Coronary artery (tissue), 2 donors: Measurements from ENCODE around the gene LIPH.
A peak's percentile ranks its signal among the peaks of the same experiment; 100 is the strongest.

Experiments
- DNase-seq: peaks from one replicate; pipeline ENCODE4 v3.0.0-alpha.2; 2017; ENCODE audit warnings: low spot score
- H3K27ac ChIP-seq, 2 donors: fragments of 200-600 bp; sonication (generic); one replicate each; pipeline ENCODE4 v1.5.1; 2016 to 2019
- H3K4me3 ChIP-seq: fragments of 200-600 bp; sonication (generic); 2 replicates; pipeline ENCODE4 v1.5.1; 2016; ENCODE audit warnings: mild to moderate bottlenecking, moderate library complexity
- TF ChIP-seq, protein P1 (sequence below): fragments of 200-600 bp; sonication (generic); IDR thresholded peaks from one replicate; pipeline ENCODE4 v1.5.1; 2019; ENCODE audit warnings: antibody characterized with exemption

Gene LIPH

DNA sequence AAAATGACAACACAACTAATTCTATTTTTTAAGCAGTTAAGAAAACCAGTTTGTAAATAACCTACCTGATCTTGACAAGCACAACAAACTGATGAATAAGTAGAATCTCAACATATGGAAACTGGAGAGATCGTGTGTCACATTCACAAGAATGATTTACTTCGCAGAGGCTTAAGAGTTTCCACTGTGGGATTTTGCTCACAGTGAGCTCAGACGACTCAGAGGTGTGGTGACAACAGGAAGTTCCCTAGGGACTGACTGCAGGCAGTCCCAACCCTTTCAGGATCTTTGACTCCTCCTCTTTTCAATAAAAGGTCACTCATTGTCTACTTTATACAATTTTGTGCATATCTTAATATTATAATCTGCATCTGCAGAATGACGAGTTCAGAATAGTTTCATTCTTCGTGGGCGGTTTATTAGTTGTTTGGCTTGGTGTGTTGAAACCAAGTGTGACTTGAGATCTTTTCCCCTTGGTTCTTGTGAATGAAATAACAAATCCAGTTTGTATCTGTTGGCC, at the start of gene LIPH:
LIPH (minus strand) TSS at position 231 of the 520 bp plus-strand sequence; CDS start at position 114, 117 bp downstream.
- TF ChIP-seq, protein P1, sequence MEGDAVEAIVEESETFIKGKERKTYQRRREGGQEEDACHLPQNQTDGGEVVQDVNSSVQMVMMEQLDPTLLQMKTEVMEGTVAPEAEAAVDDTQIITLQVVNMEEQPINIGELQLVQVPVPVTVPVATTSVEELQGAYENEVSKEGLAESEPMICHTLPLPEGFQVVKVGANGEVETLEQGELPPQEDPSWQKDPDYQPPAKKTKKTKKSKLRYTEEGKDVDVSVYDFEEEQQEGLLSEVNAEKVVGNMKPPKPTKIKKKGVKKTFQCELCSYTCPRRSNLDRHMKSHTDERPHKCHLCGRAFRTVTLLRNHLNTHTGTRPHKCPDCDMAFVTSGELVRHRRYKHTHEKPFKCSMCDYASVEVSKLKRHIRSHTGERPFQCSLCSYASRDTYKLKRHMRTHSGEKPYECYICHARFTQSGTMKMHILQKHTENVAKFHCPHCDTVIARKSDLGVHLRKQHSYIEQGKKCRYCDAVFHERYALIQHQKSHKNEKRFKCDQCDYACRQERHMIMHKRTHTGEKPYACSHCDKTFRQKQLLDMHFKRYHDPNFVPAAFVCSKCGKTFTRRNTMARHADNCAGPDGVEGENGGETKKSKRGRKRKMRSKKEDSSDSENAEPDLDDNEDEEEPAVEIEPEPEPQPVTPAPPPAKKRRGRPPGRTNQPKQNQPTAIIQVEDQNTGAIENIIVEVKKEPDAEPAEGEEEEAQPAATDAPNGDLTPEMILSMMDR, result no peak
- DNase-seq, result no peak
- H3K27ac ChIP-seq, result no peak within 1 kb of the TSS
- H3K4me3 ChIP-seq, result peak within 1 kb of the TSS; percentile 1

DNA sequence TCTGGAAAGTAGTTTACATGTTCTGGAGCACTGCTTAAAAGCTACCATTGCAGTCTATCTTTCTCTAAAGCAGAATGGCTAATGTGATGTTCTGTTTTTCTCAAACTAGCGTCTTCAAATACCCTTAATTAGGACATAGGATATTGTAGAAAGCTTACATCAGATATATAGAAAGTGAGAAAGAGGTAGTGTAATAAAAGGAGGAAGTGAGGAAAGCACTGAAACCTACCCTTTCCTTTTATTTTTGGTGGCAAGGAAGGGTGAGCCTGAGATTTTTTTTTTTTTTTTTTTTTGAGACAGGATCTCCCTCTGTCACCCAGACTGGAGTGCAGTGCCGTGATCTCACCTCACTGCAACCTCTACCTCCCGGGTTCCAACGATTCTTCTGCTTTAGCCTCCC, 43.1 kb upstream of the LIPH start:
- no peak overlapping the region for H3K4me3 ChIP-seq
- H3K27ac ChIP-seq, result no peak overlapping the region
- TF ChIP-seq, protein P1, result no peak
- no peak for DNase-seq

DNA sequence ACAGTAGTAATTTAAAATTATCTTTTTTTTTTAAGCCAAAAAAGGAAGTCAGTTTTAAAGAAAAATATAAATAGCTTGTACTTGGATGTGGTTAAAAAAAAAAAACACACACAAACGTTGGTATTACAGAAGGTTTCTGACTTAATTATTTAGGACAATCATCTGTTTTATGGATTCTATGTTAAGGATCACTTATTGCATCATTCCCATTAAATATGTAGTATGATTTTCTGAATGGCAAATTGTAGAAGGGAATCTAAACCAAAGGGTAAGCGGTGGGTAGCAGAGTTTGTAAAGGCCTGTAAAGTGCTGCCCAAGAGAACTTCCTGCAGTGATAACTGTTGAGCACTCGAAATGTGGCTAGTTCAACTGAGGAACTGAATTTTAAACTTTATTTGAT, 41.7 kb upstream of the LIPH start:
- no peak for DNase-seq
- H3K4me3 ChIP-seq, result no peak overlapping the region
- TF ChIP-seq, protein P1, result no peak
- H3K27ac ChIP-seq, result no peak overlapping the region

DNA sequence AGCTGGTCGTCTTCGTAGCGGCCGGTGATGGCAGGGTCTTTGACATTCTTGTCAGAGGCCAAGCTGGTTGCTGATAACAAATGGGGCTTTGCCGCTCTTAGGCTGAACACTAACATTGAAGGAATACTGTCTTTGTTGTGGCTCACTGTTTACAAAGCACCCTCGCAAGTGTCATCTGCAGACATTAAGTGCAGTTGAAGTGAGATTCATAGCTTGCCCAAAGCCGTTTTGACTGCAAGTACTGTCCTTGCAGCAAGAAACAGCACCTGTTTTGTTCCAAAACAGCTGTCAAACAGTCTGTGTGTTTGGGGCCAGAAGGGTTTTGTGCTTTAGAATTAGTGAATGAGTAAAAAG, 34.3 kb upstream of the LIPH start:
- DNase-seq, result no peak

DNA sequence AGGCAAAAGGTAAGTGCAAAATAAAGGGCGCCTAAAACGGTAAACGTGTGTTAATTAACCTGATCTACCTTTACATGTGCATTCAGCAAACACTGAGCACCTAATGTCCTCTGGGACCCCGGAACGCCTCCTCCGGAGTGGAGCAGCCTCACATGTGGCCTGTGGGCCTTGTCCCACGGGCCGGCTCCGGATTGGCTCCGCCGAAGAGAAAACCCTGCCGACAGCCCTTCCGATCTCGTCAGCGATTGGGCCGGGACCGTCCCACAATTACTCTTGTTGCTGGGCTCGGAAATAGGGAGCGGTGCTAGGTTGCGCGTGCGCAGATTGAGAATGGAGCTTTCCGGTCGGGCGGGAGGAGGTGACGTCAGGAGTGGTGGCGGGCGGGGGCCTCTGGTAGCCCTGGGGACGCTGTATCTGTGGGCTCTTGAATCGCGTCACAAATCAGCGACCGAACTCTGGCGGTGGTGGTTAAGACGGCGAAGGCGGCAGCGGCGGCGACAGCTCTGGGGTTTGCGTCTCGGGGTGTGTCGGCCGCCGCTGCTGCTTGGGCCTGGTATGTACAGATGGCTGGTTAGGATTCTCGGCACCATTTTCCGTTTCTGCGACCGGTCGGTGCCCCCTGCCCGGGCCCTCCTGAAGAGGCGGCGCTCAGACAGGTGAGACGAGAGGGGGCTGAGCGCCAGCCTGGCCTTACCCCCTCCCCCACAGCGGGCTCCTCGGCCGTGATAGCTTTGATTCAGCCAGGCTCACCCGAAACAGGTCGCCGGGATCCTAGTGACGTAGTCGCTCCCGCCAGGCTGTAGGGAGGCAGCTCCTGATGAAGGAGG, 33.7 kb upstream of the LIPH start, which contains the start of gene SENP2:
SENP2 (plus strand) TSS at position 437 of the 827 bp plus-strand sequence; CDS start at position 556, 119 bp downstream.
- TF ChIP-seq, protein P1, result no peak
- peak within 1 kb of the TSS; percentile 85 to 97 for H3K27ac ChIP-seq
- H3K4me3 ChIP-seq, result peak within 1 kb of the TSS; percentile 92
- peak; percentile 99 for DNase-seq

More for the DNA sequence above, 34.3 kb upstream of the LIPH start:
- peak overlapping the region; percentile 85 to 97 for H3K27ac ChIP-seq
- H3K4me3 ChIP-seq, result peak overlapping the region; percentile 92
- TF ChIP-seq, protein P1, result no peak

DNA sequence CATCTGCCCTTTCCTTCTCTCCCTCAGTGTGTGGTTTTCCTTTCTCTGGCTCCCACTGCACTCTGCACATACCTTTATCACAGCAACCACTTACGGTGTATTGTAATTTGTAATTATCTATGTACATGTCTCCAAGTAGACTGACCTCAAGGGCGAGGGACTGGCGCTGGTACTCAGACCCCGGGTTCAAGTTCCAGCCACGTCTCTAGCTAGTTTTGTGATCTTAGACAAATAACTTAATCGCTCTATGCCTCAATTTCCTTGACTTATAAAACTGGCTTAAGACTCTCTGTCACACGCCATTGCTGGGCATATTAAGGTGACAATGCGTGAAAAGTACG, 33.1 kb upstream of the LIPH start:
- H3K4me3 ChIP-seq, result peak overlapping the region; percentile 92
- peak overlapping the region; percentile 85 to 97 for H3K27ac ChIP-seq
- TF ChIP-seq, protein P1, result no peak
- no peak for DNase-seq

DNA sequence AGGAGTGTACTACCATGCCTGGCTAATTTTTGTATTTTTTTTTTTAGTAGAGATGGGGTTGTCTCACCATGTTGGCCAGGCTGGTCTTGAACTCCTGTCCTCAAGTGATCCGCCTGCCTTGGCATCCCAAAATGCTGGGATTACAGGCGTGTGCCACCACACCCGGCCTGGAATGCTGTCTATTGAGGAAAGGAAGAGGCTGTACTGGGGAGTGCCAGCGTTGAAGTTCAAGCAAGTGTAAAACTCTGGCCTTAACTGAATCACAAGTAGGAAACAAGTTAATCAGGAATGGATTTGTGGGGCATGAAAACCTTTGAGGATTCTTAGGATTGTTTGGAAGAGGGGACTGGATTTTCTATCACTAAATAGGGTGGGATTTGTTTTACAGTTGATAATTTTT, 32.3 kb upstream of the LIPH start:
- TF ChIP-seq, protein P1, result no peak
- Histone ChIP-seq H3K27ac (no peak overlapping the region), H3K4me3 (no peak overlapping the region)
- no peak for DNase-seq
